OCI-LY7 (cell line): ENCODE measurements around the gene ZC3H12D.

ENCODE experiments used
- CTCF ChIP-seq: fragments of 200-600 bp; sonication (generic); conservative IDR thresholded peaks from 2 replicates; pipeline ENCODE4 v1.5.1; 2014; ENCODE audit warnings: mild to moderate bottlenecking, antibody characterized with exemption, low read length, moderate library complexity, mixed read lengths
- EZH2phosphoT487 ChIP-seq: fragments of 200-600 bp; sonication (generic); IDR thresholded peaks from 2 replicates; pipeline ENCODE4 v1.6.1; 2018; ENCODE audit warnings: low read depth, borderline replicate concordance, mild to moderate bottlenecking, mixed run types, antibody characterized with exemption, low read length, moderate library complexity, mixed read lengths

DNA sequence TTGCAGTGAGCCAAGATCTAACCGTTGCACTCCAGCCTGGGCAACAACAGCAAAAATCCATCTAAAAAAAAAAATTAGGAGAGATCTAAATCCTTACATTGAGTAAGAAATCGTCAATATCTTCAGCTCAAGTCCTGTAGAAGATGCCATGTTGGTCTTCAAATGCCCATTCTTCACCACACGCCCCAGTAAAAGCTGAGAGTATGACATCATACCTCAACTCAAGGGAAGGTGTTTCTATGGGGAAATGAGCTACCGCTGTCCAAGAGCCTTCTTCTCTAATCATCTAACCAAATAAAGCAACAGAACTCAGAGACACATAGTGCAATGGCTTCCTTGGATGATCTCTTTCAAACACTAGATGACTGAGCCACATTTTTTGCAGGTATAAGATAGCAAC lies 2.5 kb upstream of the ZC3H12D start:
- TF ChIP-seq CTCF (no peak), EZH2phosphoT487 (no peak)
